GM13976 (cell line): ENCODE results near the gene OOEP.

Experiments used
- DNase-seq: peaks from one replicate; pipeline ENCODE4 v3.0.0; 2012; ENCODE audit warnings: low spot score
- CTCF ChIP-seq: IDR thresholded peaks from 2 replicates; pipeline ENCODE4 v1.5.1; 2012; ENCODE audit warnings: borderline replicate concordance, mild to moderate bottlenecking; ENCODE audit not compliant: insufficient read depth; ENCODE audit errors: extremely low read depth, missing control alignments, control extremely low read depth
- in situ Hi-C: fragments of 300-500 bp; cut with MboI; formaldehyde crosslinking; loops from one replicate; pipeline ENCODE4 v1.12.0; 2022; ENCODE audit warnings: low sequenced_read_pairs, mixed read lengths, inconsistent platforms; ENCODE audit not compliant: unreplicated experiment

Gene OOEP

GRCh38 chr6:73323323-73323722 is 46.4 kb downstream of the OOEP start:
- in situ Hi-C loops, result no loop called here
- no peak for TF ChIP-seq CTCF
- DNase-seq, result no peak
